ENCODE data around the gene HOXC6. TPM values are rescaled to one million over a fixed set of nuclear protein-coding genes. Genes with fewer than 3 reads are reported as not detected.

Gene HOXC6
- total and polyA plus RNA-seq, 2 donors (not counting 3 experiments of a cell fraction or from before 2014, with no cell fraction given): 0.58 to 0.72 TPM

GRCh38 chr12:54033980-54034784 lies 5.9 kb downstream of the HOXC6 start:
- ChIA-PET POLR2A (no interaction called here), CTCF (interaction anchor here (1.2 to 4.7 kb wide), 4 partner anchors 11 to 167 kb away, joined by 6 to 91 read pairs (median 35); no protein-coding TSS in a partner anchor)
- FAIRE-seq: no peak
- Histone ChIP-seq H3K4me2 (ENCODE audit: insufficient read depth, low read length) (no peak overlapping the region), H3K9me3 (replicated peaks; ENCODE audit: control insufficient read depth, insufficient read depth, low read length) (no peaks in the 10 kb centered on the region), H3K27me3 (ENCODE audit: control insufficient read depth in 2 of 2, insufficient read depth in 2 of 2, low read length in 2 of 2) (peaks cover 83 to 88% of the 10 kb centered on the region in 2 experiments), H3K4me1 (ENCODE audit: control insufficient read depth, extremely low read depth, insufficient read depth, low read length) (no peaks in the 10 kb centered on the region), H3K27ac (ENCODE audit: insufficient read depth, low read depth, low read length) (no peak overlapping the region), H3K36me3 (ENCODE audit: control insufficient read depth in 2 of 2, extremely low read depth in 1 of 2, insufficient read depth in 2 of 2, low read length in 2 of 2) (no peaks in the 10 kb centered on the region), H4K20me1 (replicated peaks; ENCODE audit: control insufficient read depth, extremely low read depth, insufficient read depth, low read length) (no peaks in the 10 kb centered on the region), H3K9ac (replicated peaks; ENCODE audit: extremely low read depth, insufficient read depth, low read length) (no peak overlapping the region), H3K4me3 (replicated peaks in 1 of 3; ENCODE audit: insufficient read depth in 1 of 3, low read depth in 1 of 3, low read length in 3 of 3) (no peak overlapping the region), H2AFZ (ENCODE audit: low read depth, low read length) (no peak overlapping the region), H3K79me2 (ENCODE audit: control insufficient read depth, insufficient read depth, low read length) (no peaks in the 10 kb centered on the region), H3K9me1 (replicated peaks; ENCODE audit: control insufficient read depth, extremely low read depth, insufficient read depth, low read length) (no peaks in the 10 kb centered on the region)
- TF ChIP-seq FOS (IDR thresholded peaks at IDR 0.05; ENCODE audit: borderline replicate concordance, insufficient read depth, low read length): no peak
- TF ChIP-seq EZH2 (IDR thresholded peaks at IDR 0.05; ENCODE audit: borderline replicate concordance, low read depth, low read length, severe bottlenecking): peak; percentile 85
- no peak for DNase-seq (ENCODE audit: low read depth, low spot score)
- dilution Hi-C loops (cut with MboI; ENCODE audit: extremely low pct_ligation_motif_present, low sequenced_read_pairs) (no loop called here), intact Hi-C loops (cut with micrococcal nuclease) (no loop called here)
- no TSS peak for BruUV-seq (replicated peaks)

GRCh38 chr12:54034785-54035310 lies 6.6 kb downstream of the HOXC6 start:
- no peaks in the 10 kb centered on the region for H4K20me1 ChIP-seq (replicated peaks; ENCODE audit: control insufficient read depth, extremely low read depth, insufficient read depth, low read length)
- POLR2A ChIA-PET: no interaction called here
- H3K9me3 ChIP-seq (replicated peaks; ENCODE audit: control insufficient read depth, insufficient read depth, low read length): no peaks in the 10 kb centered on the region
- no peak overlapping the region for H3K27ac ChIP-seq (ENCODE audit: insufficient read depth, low read depth, low read length)
- intact Hi-C loops (cut with micrococcal nuclease): no loop called here
- FAIRE-seq (no peak), DNase-seq (ENCODE audit: low read depth, low spot score) (no peak)
- no peaks in the 10 kb centered on the region for H3K36me3 ChIP-seq (ENCODE audit: control insufficient read depth in 2 of 2, extremely low read depth in 1 of 2, insufficient read depth in 2 of 2, low read length in 2 of 2)
- CTCF ChIA-PET: interaction anchor here (0.9 to 1.2 kb wide), 3 partner anchors 11 to 157 kb away, joined by 3 to 6 read pairs (median 5); no protein-coding TSS in a partner anchor
- H2AFZ ChIP-seq (ENCODE audit: low read depth, low read length): no peak overlapping the region
- no peak overlapping the region for H3K4me3 ChIP-seq (replicated peaks in 1 of 3; ENCODE audit: insufficient read depth in 1 of 3, low read depth in 1 of 3, low read length in 3 of 3)
- TF ChIP-seq EZH2 (IDR thresholded peaks at IDR 0.05; ENCODE audit: borderline replicate concordance, low read depth, low read length, severe bottlenecking) (peak; percentile 38), POLR2A (IDR thresholded peaks at IDR 0.05; ENCODE audit: low read depth, low read length) (no peak)
- H3K9me1 ChIP-seq (replicated peaks; ENCODE audit: control insufficient read depth, extremely low read depth, insufficient read depth, low read length): no peaks in the 10 kb centered on the region
- H3K4me2 ChIP-seq (ENCODE audit: insufficient read depth, low read length): no peak overlapping the region
- no peaks in the 10 kb centered on the region for H3K79me2 ChIP-seq (ENCODE audit: control insufficient read depth, insufficient read depth, low read length)
- dilution Hi-C loops (cut with MboI; ENCODE audit: extremely low pct_ligation_motif_present, low sequenced_read_pairs): no loop called here
- no TSS peak for BruUV-seq (replicated peaks)
- H3K9ac ChIP-seq (replicated peaks; ENCODE audit: extremely low read depth, insufficient read depth, low read length): no peak overlapping the region
- peaks cover 84 to 88% of the 10 kb centered on the region in 2 experiments for H3K27me3 ChIP-seq (ENCODE audit: control insufficient read depth in 2 of 2, insufficient read depth in 2 of 2, low read length in 2 of 2)
- H3K4me1 ChIP-seq (ENCODE audit: control insufficient read depth, extremely low read depth, insufficient read depth, low read length): no peaks in the 10 kb centered on the region
